HepG2 (cell line): ENCODE data around the gene HLA-DOA. TPM values are rescaled to one million over a fixed set of nuclear protein-coding genes. Genes with fewer than 3 reads are reported as not detected.

ENCODE experiments used
- AKAP8 ChIP-seq: sonication (generic); formaldehyde crosslinking; IDR thresholded peaks from 2 replicates; pipeline ENCODE4 v1.5.1; 2020; ENCODE audit warnings: mild to moderate bottlenecking, missing genetic modification reagents
- ERF ChIP-seq: IDR thresholded peaks from 2 replicates; pipeline ENCODE4 v1.6.1; 2018; ENCODE audit warnings: missing biosample characterization, missing genetic modification reagents
- GLMP ChIP-seq: sonication (generic); formaldehyde crosslinking; IDR thresholded peaks from 2 replicates; pipeline ENCODE4 v1.9.0; 2021; ENCODE audit warnings: missing genetic modification reagents, mild to moderate bottlenecking, borderline replicate concordance
- HDAC1 ChIP-seq: sonication (generic); formaldehyde crosslinking; IDR thresholded peaks from 2 replicates; pipeline ENCODE4 v1.5.1; 2020; ENCODE audit warnings: mild to moderate bottlenecking, missing genetic modification reagents
- MLXIP ChIP-seq: sonication (generic); formaldehyde crosslinking; IDR thresholded peaks from 2 replicates; pipeline ENCODE4 v1.9.0; 2021; ENCODE audit warnings: missing genetic modification reagents, borderline replicate concordance
- MZF1 ChIP-seq: sonication (generic); formaldehyde crosslinking; IDR thresholded peaks from 2 replicates; pipeline ENCODE4 v1.8.1; 2023; ENCODE audit warnings: mild to moderate bottlenecking, missing genetic modification reagents, borderline replicate concordance
- POLR2AphosphoS5 ChIP-seq: IDR thresholded peaks from 2 replicates; pipeline ENCODE4 v1.6.1; 2012; ENCODE audit warnings: low read depth, low read length
- RAD51 ChIP-seq: fragments of 450-650 bp; IDR thresholded peaks from 2 replicates; pipeline ENCODE4 v1.6.1; 2016; ENCODE audit warnings: borderline replicate concordance
- RARA ChIP-seq: IDR thresholded peaks from 2 replicates; pipeline ENCODE4 v1.6.1; 2016; ENCODE audit warnings: missing genetic modification reagents, missing compliant biosample characterization
- SMAD1 ChIP-seq: sonication (generic); formaldehyde crosslinking; IDR thresholded peaks from 2 replicates; pipeline ENCODE4 v1.4.0; 2020; ENCODE audit warnings: missing genetic modification reagents, low read depth, mild to moderate bottlenecking, borderline replicate concordance
- ZNF17 ChIP-seq: sonication (generic); formaldehyde crosslinking; IDR thresholded peaks from 2 replicates; pipeline ENCODE4 v1.5.0; 2020; ENCODE audit warnings: mild to moderate bottlenecking, missing genetic modification reagents
- ZNF292 ChIP-seq: sonication (generic); formaldehyde crosslinking; IDR thresholded peaks from 2 replicates; pipeline ENCODE4 v1.8.1; 2022; ENCODE audit warnings: mild to moderate bottlenecking, low read depth, missing genetic modification reagents, borderline replicate concordance
- ZSCAN31 ChIP-seq: sonication (generic); formaldehyde crosslinking; IDR thresholded peaks from 2 replicates; pipeline ENCODE4 v1.5.0; 2020; ENCODE audit warnings: low read depth, mild to moderate bottlenecking, missing genetic modification reagents
- polyA plus RNA-seq, 8 experiments: library from polyadenylated mRNA; depleted of rRNA in 3 of 8; stranded (reverse) in 7 of 8; unstranded in 1 of 8; fragments of >200 nt; fragmentation: Illumina TruSeq in 4 of 8; extraction: Trizol in 4 of 8; gene quantifications; 2 replicates each; pipeline versions ENCODE4 v1.2.1 to v1.2.3, GENCODE V29; 2011 to 2016; ENCODE audit warnings: low read depth in 4 of 8, missing spikeins in 1 of 8, mixed read lengths in 1 of 8; ENCODE audit not compliant: insufficient read depth in 1 of 8
- total RNA-seq, 5 experiments: library from RNA; depleted of rRNA; stranded (reverse); fragments of >200 nt; fragmentation: Illumina TruSeq; extraction: Trizol; gene quantifications; 2 replicates each; pipeline ENCODE4 v1.2.3, GENCODE V29; 2016; ENCODE audit warnings: low read depth in 1 of 5
- TF ChIP-seq, protein P1 (sequence below): sonication (generic); formaldehyde crosslinking; IDR thresholded peaks from 2 replicates; pipeline ENCODE4 v1.5.1; 2020; ENCODE audit warnings: missing genetic modification reagents, mild to moderate bottlenecking, borderline replicate concordance
- TF ChIP-seq, protein P2 (sequence below): sonication (generic); formaldehyde crosslinking; IDR thresholded peaks from 2 replicates; pipeline ENCODE4 v1.5.0; 2020; ENCODE audit warnings: mild to moderate bottlenecking, low read depth, missing genetic modification reagents, borderline replicate concordance
- TF ChIP-seq, protein P3 (sequence below): IDR thresholded peaks from 2 replicates; pipeline ENCODE4 v1.6.1; 2016; ENCODE audit warnings: low read depth, control low read depth
- TF ChIP-seq, protein P4 (sequence below): sonication (generic); formaldehyde crosslinking; conservative IDR thresholded peaks from 2 replicates; pipeline ENCODE4 v1.4.0; 2020; ENCODE audit warnings: missing genetic modification reagents

The HLA-DOA gene
- total and polyA plus RNA-seq, 2 of the 13 experiments (the other 11 are each of a cell fraction or from before 2014, with no cell fraction given): 0.03 to 0.09 TPM

DNA sequence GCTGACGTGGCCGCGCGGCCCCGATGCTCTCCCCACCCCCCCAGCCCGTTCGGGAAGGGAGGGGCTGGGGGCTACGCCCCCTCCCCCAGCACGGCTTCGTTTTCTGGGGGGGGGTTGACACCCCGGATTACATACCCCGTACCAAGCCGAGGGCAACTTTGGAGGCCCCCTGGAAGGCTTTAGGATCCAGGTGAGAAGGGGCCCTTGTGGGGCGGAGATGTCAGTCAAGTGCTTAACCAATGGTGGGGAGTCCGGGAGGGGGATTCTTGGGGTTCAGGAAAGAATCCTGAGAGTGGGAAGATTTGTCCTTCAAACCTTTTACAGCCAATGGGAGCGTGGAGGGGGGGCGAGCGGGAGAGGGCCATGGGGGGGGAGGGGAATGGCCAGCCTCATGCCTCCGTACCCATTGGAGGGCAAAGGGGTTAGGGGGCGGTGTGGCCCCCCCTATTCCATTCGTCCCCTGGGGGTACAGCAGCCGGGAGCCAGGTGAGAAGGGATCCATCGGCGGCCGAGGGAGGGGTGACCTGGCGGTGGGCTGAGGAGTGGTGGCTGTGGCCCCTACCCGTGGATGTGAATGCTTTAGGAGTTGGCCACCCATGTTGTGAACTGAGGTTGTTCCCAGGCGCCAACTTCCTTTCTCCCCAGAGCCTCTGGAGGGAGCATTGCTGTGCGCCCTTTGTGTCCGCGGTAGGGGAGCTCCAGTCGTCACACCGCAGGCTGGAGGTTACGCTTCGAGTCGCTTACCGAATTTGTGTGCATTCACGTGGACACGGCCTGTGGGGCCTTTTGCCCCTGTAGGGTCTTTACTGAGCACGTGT is 40.3 kb downstream of the HLA-DOA start (continued):
- TF ChIP-seq GLMP (no peak), RAD51 (no peak), HDAC1 (CRISPR knock-in tag) (no peak), MLXIP (peak; percentile 11; the same call in 1 of the 2 replicates), POLR2AphosphoS5 (peak; percentile 79), ZNF17 (no peak), ERF (CRISPR knock-in tag) (peak; percentile 14), RARA (CRISPR knock-in tag) (0 out of 2 replicates have a peak, but pooled peaks have one; percentile 23), ZSCAN31 (CRISPR knock-in tag) (no peak; the same call in 1 of the 2 replicates), ZNF292 (CRISPR knock-in tag) (no peak), MZF1 (CRISPR knock-in tag) (no peak), SMAD1 (no peak), AKAP8 (no peak)
- TF ChIP-seq, protein P1, sequence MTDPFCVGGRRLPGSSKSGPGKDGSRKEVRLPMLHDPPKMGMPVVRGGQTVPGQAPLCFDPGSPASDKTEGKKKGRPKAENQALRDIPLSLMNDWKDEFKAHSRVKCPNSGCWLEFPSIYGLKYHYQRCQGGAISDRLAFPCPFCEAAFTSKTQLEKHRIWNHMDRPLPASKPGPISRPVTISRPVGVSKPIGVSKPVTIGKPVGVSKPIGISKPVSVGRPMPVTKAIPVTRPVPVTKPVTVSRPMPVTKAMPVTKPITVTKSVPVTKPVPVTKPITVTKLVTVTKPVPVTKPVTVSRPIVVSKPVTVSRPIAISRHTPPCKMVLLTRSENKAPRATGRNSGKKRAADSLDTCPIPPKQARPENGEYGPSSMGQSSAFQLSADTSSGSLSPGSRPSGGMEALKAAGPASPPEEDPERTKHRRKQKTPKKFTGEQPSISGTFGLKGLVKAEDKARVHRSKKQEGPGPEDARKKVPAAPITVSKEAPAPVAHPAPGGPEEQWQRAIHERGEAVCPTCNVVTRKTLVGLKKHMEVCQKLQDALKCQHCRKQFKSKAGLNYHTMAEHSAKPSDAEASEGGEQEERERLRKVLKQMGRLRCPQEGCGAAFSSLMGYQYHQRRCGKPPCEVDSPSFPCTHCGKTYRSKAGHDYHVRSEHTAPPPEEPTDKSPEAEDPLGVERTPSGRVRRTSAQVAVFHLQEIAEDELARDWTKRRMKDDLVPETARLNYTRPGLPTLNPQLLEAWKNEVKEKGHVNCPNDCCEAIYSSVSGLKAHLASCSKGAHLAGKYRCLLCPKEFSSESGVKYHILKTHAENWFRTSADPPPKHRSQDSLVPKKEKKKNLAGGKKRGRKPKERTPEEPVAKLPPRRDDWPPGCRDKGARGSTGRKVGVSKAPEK (CRISPR knock-in tag): no peak
- TF ChIP-seq, protein P2, sequence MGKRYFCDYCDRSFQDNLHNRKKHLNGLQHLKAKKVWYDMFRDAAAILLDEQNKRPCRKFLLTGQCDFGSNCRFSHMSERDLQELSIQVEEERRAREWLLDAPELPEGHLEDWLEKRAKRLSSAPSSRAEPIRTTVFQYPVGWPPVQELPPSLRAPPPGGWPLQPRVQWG (CRISPR knock-in tag): no peak
- TF ChIP-seq, protein P3, sequence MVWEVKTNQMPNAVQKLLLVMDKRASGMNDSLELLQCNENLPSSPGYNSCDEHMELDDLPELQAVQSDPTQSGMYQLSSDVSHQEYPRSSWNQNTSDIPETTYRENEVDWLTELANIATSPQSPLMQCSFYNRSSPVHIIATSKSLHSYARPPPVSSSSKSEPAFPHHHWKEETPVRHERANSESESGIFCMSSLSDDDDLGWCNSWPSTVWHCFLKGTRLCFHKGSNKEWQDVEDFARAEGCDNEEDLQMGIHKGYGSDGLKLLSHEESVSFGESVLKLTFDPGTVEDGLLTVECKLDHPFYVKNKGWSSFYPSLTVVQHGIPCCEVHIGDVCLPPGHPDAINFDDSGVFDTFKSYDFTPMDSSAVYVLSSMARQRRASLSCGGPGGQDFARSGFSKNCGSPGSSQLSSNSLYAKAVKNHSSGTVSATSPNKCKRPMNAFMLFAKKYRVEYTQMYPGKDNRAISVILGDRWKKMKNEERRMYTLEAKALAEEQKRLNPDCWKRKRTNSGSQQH (CRISPR knock-in tag): peak; percentile 58
- TF ChIP-seq, protein P4, sequence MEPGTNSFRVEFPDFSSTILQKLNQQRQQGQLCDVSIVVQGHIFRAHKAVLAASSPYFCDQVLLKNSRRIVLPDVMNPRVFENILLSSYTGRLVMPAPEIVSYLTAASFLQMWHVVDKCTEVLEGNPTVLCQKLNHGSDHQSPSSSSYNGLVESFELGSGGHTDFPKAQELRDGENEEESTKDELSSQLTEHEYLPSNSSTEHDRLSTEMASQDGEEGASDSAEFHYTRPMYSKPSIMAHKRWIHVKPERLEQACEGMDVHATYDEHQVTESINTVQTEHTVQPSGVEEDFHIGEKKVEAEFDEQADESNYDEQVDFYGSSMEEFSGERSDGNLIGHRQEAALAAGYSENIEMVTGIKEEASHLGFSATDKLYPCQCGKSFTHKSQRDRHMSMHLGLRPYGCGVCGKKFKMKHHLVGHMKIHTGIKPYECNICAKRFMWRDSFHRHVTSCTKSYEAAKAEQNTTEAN (CRISPR knock-in tag): no peak
